ENCODE results near the gene PSMD3.
A peak's percentile ranks its signal among the peaks of the same experiment; 100 is the strongest.

The PSMD3 gene

GRCh38 chr17:39980351-39981206 is at the start of gene PSMD3:
Gene PSMD3 (plus strand): TSS chr17:39980807. CDS start chr17:39980971, 164 bp downstream.
- H3K4me3 ChIP-seq (ENCODE audit: low read depth, low read length), result peak within 1 kb of the TSS; percentile 82
- TF ChIP-seq, protein P1, sequence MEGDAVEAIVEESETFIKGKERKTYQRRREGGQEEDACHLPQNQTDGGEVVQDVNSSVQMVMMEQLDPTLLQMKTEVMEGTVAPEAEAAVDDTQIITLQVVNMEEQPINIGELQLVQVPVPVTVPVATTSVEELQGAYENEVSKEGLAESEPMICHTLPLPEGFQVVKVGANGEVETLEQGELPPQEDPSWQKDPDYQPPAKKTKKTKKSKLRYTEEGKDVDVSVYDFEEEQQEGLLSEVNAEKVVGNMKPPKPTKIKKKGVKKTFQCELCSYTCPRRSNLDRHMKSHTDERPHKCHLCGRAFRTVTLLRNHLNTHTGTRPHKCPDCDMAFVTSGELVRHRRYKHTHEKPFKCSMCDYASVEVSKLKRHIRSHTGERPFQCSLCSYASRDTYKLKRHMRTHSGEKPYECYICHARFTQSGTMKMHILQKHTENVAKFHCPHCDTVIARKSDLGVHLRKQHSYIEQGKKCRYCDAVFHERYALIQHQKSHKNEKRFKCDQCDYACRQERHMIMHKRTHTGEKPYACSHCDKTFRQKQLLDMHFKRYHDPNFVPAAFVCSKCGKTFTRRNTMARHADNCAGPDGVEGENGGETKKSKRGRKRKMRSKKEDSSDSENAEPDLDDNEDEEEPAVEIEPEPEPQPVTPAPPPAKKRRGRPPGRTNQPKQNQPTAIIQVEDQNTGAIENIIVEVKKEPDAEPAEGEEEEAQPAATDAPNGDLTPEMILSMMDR (IDR thresholded peaks at IDR 0.05; ENCODE audit: low read depth, low read length, missing control alignments), result peak; percentile 78
- peak; percentile 100 for DNase-seq (ENCODE audit: low read depth)

GRCh38 chr17:39933912-39934311 is 46.7 kb upstream of the PSMD3 start:
- TF ChIP-seq, protein P1 (IDR thresholded peaks at IDR 0.05; ENCODE audit: low read depth, low read length, missing control alignments), result no peak
- no peak for DNase-seq (ENCODE audit: low read depth)
- H3K4me3 ChIP-seq (ENCODE audit: low read depth, low read length), result no peak overlapping the region

GRCh38 chr17:39934324-39934723 is 46.3 kb upstream of the PSMD3 start:
- H3K4me3 ChIP-seq (ENCODE audit: low read depth, low read length), result no peak overlapping the region
- DNase-seq (ENCODE audit: low read depth), result no peak
- TF ChIP-seq, protein P1 (IDR thresholded peaks at IDR 0.05; ENCODE audit: low read depth, low read length, missing control alignments), result no peak

DNA sequence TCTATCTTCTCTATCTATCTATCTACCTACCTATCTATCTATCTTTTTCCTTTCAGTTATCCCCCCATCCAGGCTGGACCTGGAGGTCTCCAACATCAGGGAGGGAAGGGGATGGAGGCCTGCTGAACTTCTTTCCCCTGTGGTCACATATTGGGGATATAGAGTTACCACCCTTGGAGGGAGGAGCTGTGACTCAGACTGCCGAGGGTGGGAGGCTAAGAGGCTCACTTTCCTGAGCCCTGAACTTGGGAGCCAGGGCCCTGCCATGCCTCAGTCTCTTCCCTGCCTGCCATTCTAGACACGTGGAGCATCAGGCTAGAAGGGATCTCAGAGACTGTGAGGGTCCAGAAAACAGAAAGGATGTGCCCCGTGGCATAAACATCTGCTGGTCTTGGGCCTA is 44.7 kb upstream of the PSMD3 start:
- no peak for DNase-seq (ENCODE audit: low read depth)
- no peak overlapping the region for H3K4me3 ChIP-seq (ENCODE audit: low read depth, low read length)
- TF ChIP-seq, protein P1 (IDR thresholded peaks at IDR 0.05; ENCODE audit: low read depth, low read length, missing control alignments), result no peak

GRCh38 chr17:39937447-39937846 is 43.2 kb upstream of the PSMD3 start:
- DNase-seq (ENCODE audit: low read depth), result no peak
- no peak overlapping the region for H3K4me3 ChIP-seq (ENCODE audit: low read depth, low read length)
- TF ChIP-seq, protein P1 (IDR thresholded peaks at IDR 0.05; ENCODE audit: low read depth, low read length, missing control alignments), result no peak

- DNase-seq (ENCODE audit: low read depth), result no peak
- TF ChIP-seq, protein P1 (IDR thresholded peaks at IDR 0.05; ENCODE audit: low read depth, low read length, missing control alignments), result no peak
- no peak overlapping the region for H3K4me3 ChIP-seq (ENCODE audit: low read depth, low read length)
Observed at GRCh38 chr17:39938140-39938869, 42.3 kb upstream of the PSMD3 start.
